Stimulated activated CD4-positive, alpha-beta T cell treated with anti-CD3 and anti-CD28 coated beads, Interleukin-1b, Interleukin-23, amount 100 ng/mL, for 4 hours (primary cell): ENCODE data around the gene SIRT3.

Source experiments
- DNase-seq, 2 donors: peaks; one replicate each; pipeline ENCODE4 v3.0.0-alpha.2; 2020; ENCODE audit warnings: low read depth in 2 of 2

The SIRT3 gene

GRCh38 chr11:215581-216037, 20.5 kb downstream of the SIRT3 start:
- no peak for DNase-seq

- DNase-seq, result no peak
Observed at GRCh38 chr11:214083-214482, 22.1 kb downstream of the SIRT3 start.

GRCh38 chr11:213111-213510, 23.0 kb downstream of the SIRT3 start:
- DNase-seq, result no peak

GRCh38 chr11:212150-213100, 23.7 kb downstream of the SIRT3 start:
- DNase-seq, result no peak

- DNase-seq, result no peak
Observed at GRCh38 chr11:211741-212140, 24.4 kb downstream of the SIRT3 start.

GRCh38 chr11:211295-211694, 24.8 kb downstream of the SIRT3 start:
- DNase-seq, result no peak

- no peak for DNase-seq
Observed at GRCh38 chr11:210803-211180, 25.4 kb downstream of the SIRT3 start.

GRCh38 chr11:210122-210802, 25.9 kb downstream of the SIRT3 start:
- DNase-seq, result no peak

- DNase-seq, result no peak
Observed at GRCh38 chr11:209275-210121, 26.6 kb downstream of the SIRT3 start.

GRCh38 chr11:208917-209260, 27.3 kb downstream of the SIRT3 start:
- peak in 1 of 2 donors; percentile 42 for DNase-seq

- peak; percentile 70 to 75 for DNase-seq
Observed at GRCh38 chr11:208181-208916, 27.8 kb downstream of the SIRT3 start.

- DNase-seq, result no peak
Observed at GRCh38 chr11:207863-208180, 28.3 kb downstream of the SIRT3 start.

GRCh38 chr11:207208-207862, 28.8 kb downstream of the SIRT3 start, which contains the start of the genes BET1L and RIC8A:
Gene BET1L (minus strand): TSS chr11:207399. CDS start chr11:207321, 78 bp downstream.
Gene RIC8A (plus strand): TSS chr11:207708. CDS start chr11:208855, 1,147 bp downstream.
- peak; percentile 89 to 97 for DNase-seq

- DNase-seq, result peak in 1 of 2 donors; percentile 15
Observed at GRCh38 chr11:206526-207207, 29.5 kb downstream of the SIRT3 start.

- DNase-seq, result no peak
Observed at GRCh38 chr11:206002-206384, 30.1 kb downstream of the SIRT3 start.

- no peak for DNase-seq
Observed at GRCh38 chr11:205221-206001, 30.7 kb downstream of the SIRT3 start.

- DNase-seq, result no peak
Observed at GRCh38 chr11:204587-205109, 31.5 kb downstream of the SIRT3 start.

GRCh38 chr11:203945-204586, 32.1 kb downstream of the SIRT3 start:
- no peak for DNase-seq
